GM23248 (cell line): ENCODE data around the gene STIM1. TPM values are rescaled to one million over a fixed set of nuclear protein-coding genes. Genes with fewer than 3 reads are reported as not detected.

Source experiments
- DNase-seq: peaks from one replicate; pipeline ENCODE4 v3.0.0-alpha.2; 2015
- H2AFZ ChIP-seq: fragments of 200-600 bp; sonication (generic); 2 replicates; pipeline ENCODE4 v1.6.1; 2016; ENCODE audit warnings: antibody characterized with exemption
- H3F3A ChIP-seq: fragments of 200-600 bp; sonication (generic); 2 replicates; pipeline ENCODE4 v1.6.1; 2016; ENCODE audit warnings: mild to moderate bottlenecking, antibody characterized with exemption, mixed run types; ENCODE audit not compliant: insufficient read depth
- H3K27ac ChIP-seq: fragments of 200-600 bp; sonication (generic); 2 replicates; pipeline ENCODE4 v1.5.1; 2016; ENCODE audit warnings: mild to moderate bottlenecking
- H3K27me3 ChIP-seq: fragments of 200-600 bp; sonication (generic); replicated peaks from 2 replicates; pipeline ENCODE4 v1.6.1; 2016; ENCODE audit warnings: mild to moderate bottlenecking; ENCODE audit not compliant: insufficient read depth
- H3K36me3 ChIP-seq: fragments of 200-600 bp; sonication (generic); 2 replicates; pipeline ENCODE4 v1.6.1; 2016; ENCODE audit warnings: low read depth, mild to moderate bottlenecking
- H3K4me1 ChIP-seq: fragments of 200-600 bp; sonication (generic); 2 replicates; pipeline ENCODE4 v1.6.1; 2016; ENCODE audit warnings: mild to moderate bottlenecking; ENCODE audit not compliant: insufficient read depth
- H3K4me2 ChIP-seq: fragments of 200-600 bp; sonication (generic); one replicate; pipeline ENCODE4 v1.6.1; 2016; ENCODE audit warnings: mild to moderate bottlenecking; ENCODE audit not compliant: unreplicated experiment
- H3K4me3 ChIP-seq: fragments of 200-600 bp; sonication (generic); 2 replicates; pipeline ENCODE4 v1.5.1; 2016; ENCODE audit warnings: mild to moderate bottlenecking
- H3K79me2 ChIP-seq: fragments of 200-600 bp; sonication (generic); 2 replicates; pipeline ENCODE4 v1.6.1; 2016; ENCODE audit warnings: mild to moderate bottlenecking; ENCODE audit not compliant: insufficient read depth
- H3K9ac ChIP-seq: fragments of 200-600 bp; sonication (generic); 2 replicates; pipeline ENCODE4 v1.6.1; 2016; ENCODE audit warnings: mild to moderate bottlenecking
- H3K9me2 ChIP-seq: fragments of 200-600 bp; sonication (generic); 2 replicates; pipeline ENCODE4 v1.6.1; 2016; ENCODE audit warnings: mixed run types, mild to moderate bottlenecking, moderate library complexity; ENCODE audit not compliant: insufficient read depth
- H3K9me3 ChIP-seq: fragments of 200-600 bp; sonication (generic); one replicate; pipeline ENCODE4 v1.6.1; 2017; ENCODE audit warnings: low read depth
- H4K20me1 ChIP-seq: fragments of 200-600 bp; sonication (generic); 2 replicates; pipeline ENCODE4 v1.6.0; 2016; ENCODE audit not compliant: insufficient read depth
- EZH2 ChIP-seq: fragments of 200-600 bp; sonication (generic); IDR thresholded peaks from 2 replicates; pipeline ENCODE4 v1.6.1; 2018; ENCODE audit warnings: antibody characterized with exemption, mild to moderate bottlenecking; ENCODE audit not compliant: insufficient read depth, poor library complexity, severe bottlenecking
- EZH2phosphoT487 ChIP-seq: fragments of 200-600 bp; sonication (generic); IDR thresholded peaks from 2 replicates; pipeline ENCODE4 v1.6.1; 2018; ENCODE audit warnings: antibody characterized with exemption, moderate library complexity, mild to moderate bottlenecking, low read depth; ENCODE audit not compliant: insufficient read depth
- WGBS, 2 experiments: methylation state at CpG; one replicate each; pipeline ENCODE4 v1.1.6; 2015 to 2017; ENCODE audit warnings: low lambda C conversion rate in 2 of 2, low coverage in 1 of 2; ENCODE audit errors: missing lambda C conversion rate in 2 of 2; 5-methylcytosine and 5-hydroxymethylcytosine counted together
- in situ Hi-C: fragments of 300-500 bp; cut with MboI; formaldehyde crosslinking; loops from 2 replicates; pipeline ENCODE4 v1.15.0; 2020
- polyA plus RNA-seq: library from polyadenylated mRNA; unstranded; fragments of >200 nt; fragmentation: Nextera tagmentation; extraction: Ambion mirVana; gene quantifications from 2 replicates; pipeline ENCODE4 v1.2.1, GENCODE V29; 2016
- total RNA-seq: library from RNA; depleted of rRNA; stranded (reverse); fragments of >200 nt; shearing (Covaris generic); gene quantifications from 2 replicates; pipeline ENCODE4 v1.2.3, GENCODE V29; 2014

STIM1 gene
- total and polyA plus RNA-seq, 2 experiments from 2014 or later, result 22.3 to 24.6 TPM

- Histone ChIP-seq H3K27ac (no peak overlapping the region), H3K9me2 (no peaks in the 10 kb centered on the region), H2AFZ (no peak overlapping the region), H3K9ac (no peak overlapping the region), H4K20me1 (peaks cover 7% of the 10 kb centered on the region; the same call in 1 of the 2 replicates), H3K79me2 (peaks cover 83% of the 10 kb centered on the region), H3K36me3 (no peaks in the 10 kb centered on the region), H3K27me3 (no peaks in the 10 kb centered on the region), H3K4me3 (no peak overlapping the region), H3K9me3 (no peaks in the 10 kb centered on the region), H3K4me1 (peaks cover 27% of the 10 kb centered on the region), H3K4me2 (peak overlapping the region; percentile 89), H3F3A (peaks cover 5% of the 10 kb centered on the region; the same call in 1 of the 2 replicates)
- in situ Hi-C loops, result no loop called here
- no peak for DNase-seq
- no peak for TF ChIP-seq EZH2phosphoT487
- TF ChIP-seq EZH2, result no peak
- WGBS, 2 experiments, result 55 to 64% methylated on average over 2 of the region's 2 CpGs
These were observed 17.0 kb upstream of the STIM1 start for GRCh38 chr11:3838504-3838903.

DNA sequence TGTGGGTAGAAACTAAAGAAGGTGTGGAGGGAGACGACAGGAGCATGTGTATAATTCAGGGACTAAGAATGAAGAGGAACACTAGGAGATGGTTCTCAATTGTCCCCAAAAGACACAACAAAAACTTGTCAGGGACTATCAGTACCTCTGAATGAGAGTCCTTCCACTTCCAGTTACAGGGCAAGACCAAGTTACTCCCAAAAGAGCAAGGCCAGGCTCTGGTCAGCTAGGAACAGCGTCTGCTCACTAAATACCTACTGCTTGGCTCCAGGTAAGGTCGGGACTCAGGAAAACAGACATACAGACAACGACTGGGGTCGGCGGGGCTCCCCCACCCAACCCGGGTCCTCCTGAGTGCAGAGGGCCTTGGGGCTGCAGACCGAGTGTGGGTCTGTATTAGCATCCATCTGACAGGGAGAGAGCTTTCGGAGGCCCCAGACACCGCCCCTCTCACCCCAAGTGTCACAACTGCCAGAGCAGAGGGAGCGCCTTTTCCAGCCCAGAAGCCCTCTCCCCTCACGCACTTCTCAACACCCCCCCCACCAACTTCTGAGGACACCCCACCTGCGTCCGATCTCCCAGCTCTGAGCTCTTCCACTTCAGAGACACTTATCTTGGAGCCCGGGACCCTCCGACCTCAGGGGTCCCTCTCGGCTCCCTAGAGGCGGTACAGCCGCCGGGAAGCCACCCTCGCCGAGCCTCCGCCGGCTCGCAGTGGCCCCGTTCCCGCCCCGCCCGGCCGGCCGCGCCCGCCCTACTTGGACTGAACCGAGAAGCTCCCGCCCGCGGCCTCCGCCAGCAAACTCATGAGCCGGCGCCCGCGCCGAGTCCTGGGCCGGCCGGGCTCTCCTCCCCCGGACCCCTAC, 15.2 kb upstream of the STIM1 start:
- TF ChIP-seq EZH2phosphoT487, result no peak
- TF ChIP-seq EZH2, result no peak
- Histone ChIP-seq H3K27ac (peak overlapping the region; percentile 85), H3K4me1 (peaks cover 23% of the 10 kb centered on the region), H3K9me2 (no peaks in the 10 kb centered on the region), H3K4me3 (peak overlapping the region; percentile 85), H3F3A (peaks cover 5% of the 10 kb centered on the region; the same call in 1 of the 2 replicates), H3K36me3 (no peaks in the 10 kb centered on the region), H3K79me2 (peaks cover 66% of the 10 kb centered on the region), H4K20me1 (0 out of 2 replicates have a peak, but pooled peaks cover 4% of the 10 kb centered on the region), H2AFZ (peak overlapping the region; percentile 62), H3K4me2 (peak overlapping the region; percentile 89), H3K9ac (peak overlapping the region; percentile 90), H3K27me3 (no peaks in the 10 kb centered on the region), H3K9me3 (no peaks in the 10 kb centered on the region)
- 3% methylated on average over 18 to 45 of the region's 46 CpGs for WGBS, 2 experiments
- peak; percentile 38 for DNase-seq
- in situ Hi-C loops, result no loop called here

GRCh38 chr11:3840870-3841425, 14.5 kb upstream of the STIM1 start, which contains the start of gene RHOG:
RHOG (minus strand) TSS chr11:3840959; CDS start chr11:3828138, 12,821 bp downstream.
- peak within 1 kb of the TSS; percentile 85 for H3K4me3 ChIP-seq
- peaks cover 17% of the 10 kb centered on the region for H3K4me1 ChIP-seq
- no peaks in the 10 kb centered on the region for H3K9me3 ChIP-seq
- H3K9ac ChIP-seq, result peak within 1 kb of the TSS; percentile 90
- 0 out of 2 replicates have a peak, but pooled peaks cover 4% of the 10 kb centered on the region for H4K20me1 ChIP-seq
- peaks cover 5% of the 10 kb centered on the region; the same call in 1 of the 2 replicates for H3F3A ChIP-seq
- no peaks in the 10 kb centered on the region for H3K9me2 ChIP-seq
- H2AFZ ChIP-seq, result peak within 1 kb of the TSS; percentile 64
- no peaks in the 10 kb centered on the region for H3K27me3 ChIP-seq
- peak within 1 kb of the TSS; percentile 85 for H3K27ac ChIP-seq
- in situ Hi-C loops, result no loop called here
- 0 to 3% methylated on average over 7 to 31 of the region's 42 CpGs for whole genome bisulfite sequencing, 2 experiments
- peak within 1 kb of the TSS; percentile 89 for H3K4me2 ChIP-seq
- no peaks in the 10 kb centered on the region for H3K36me3 ChIP-seq
- DNase-seq, result peak; percentile 87
- TF ChIP-seq EZH2phosphoT487, result no peak
- no peak for TF ChIP-seq EZH2
- H3K79me2 ChIP-seq, result peaks cover 59% of the 10 kb centered on the region
